NCI-H748 treated with DMSO at 0.1 percent for 48 hours (cell line): Measurements from ENCODE around the gene OR4K17.
"Not testable (repeated sequence)": the region's sequence is repeated elsewhere in the genome, so short reads cannot be mapped to it uniquely, and the experiment has no call there.

Source experiments
- DNase-seq: peaks from one replicate; lab custom pipeline; 2025; lab: John Stamatoyannopoulos, UW

OR4K17 gene

GRCh38 chr14:20110438-20110837, at the start of gene OR4K17:
TSS of gene OR4K17 (plus strand) at chr14:20110739. CDS start at chr14:20117500, 6,761 bp downstream.
- DNase-seq, result no peak

GRCh38 chr14:20092050-20092449, 18.5 kb upstream of the OR4K17 start:
- DNase-seq, result no peak

GRCh38 chr14:20093442-20093841, 17.1 kb upstream of the OR4K17 start:
- no peak for DNase-seq

- DNase-seq, result not testable (repeated sequence)
These were observed 11.4 kb upstream of the OR4K17 start for GRCh38 chr14:20098926-20099770.

- DNase-seq, result no peak
These were observed 1.8 kb downstream of the OR4K17 start for GRCh38 chr14:20112321-20112720.

GRCh38 chr14:20116748-20117147, 6.2 kb downstream of the OR4K17 start:
- DNase-seq, result no peak

GRCh38 chr14:20118795-20119194, 8.3 kb downstream of the OR4K17 start:
- DNase-seq, result no peak

- no peak for DNase-seq
These were observed 28.0 kb downstream of the OR4K17 start, which contains the start of gene OR4N5 for GRCh38 chr14:20138520-20138919. TSS of gene OR4N5 (plus strand) at chr14:20138820. CDS start at chr14:20143736, 4,916 bp downstream.

GRCh38 chr14:20143911-20144310, 33.4 kb downstream of the OR4K17 start:
- no peak for DNase-seq

- no peak for DNase-seq
These were observed 34.3 kb downstream of the OR4K17 start for GRCh38 chr14:20144820-20145219.

- DNase-seq, result no peak
These were observed 53.9 kb downstream of the OR4K17 start for GRCh38 chr14:20164462-20164861.

GRCh38 chr14:20167091-20167490, 56.6 kb downstream of the OR4K17 start:
- no peak for DNase-seq

GRCh38 chr14:20169852-20170251, 59.3 kb downstream of the OR4K17 start:
- not testable (repeated sequence) for DNase-seq
